ENCODE data around the gene ZNF777. TPM values are rescaled to one million over a fixed set of nuclear protein-coding genes. Genes with fewer than 3 reads are reported as not detected.

Gene ZNF777
- total and polyA plus RNA-seq, 2 donors = 3.8 to 6.7 TPM

- H3K36me3 ChIP-seq (ENCODE audit: control insufficient read depth in 2 of 2, insufficient read depth in 2 of 2, low read length in 1 of 2) = peaks cover 18% of the 10 kb centered on the region in 2 donors
- no peak overlapping the region for H3K4me3 ChIP-seq (ENCODE audit: low read length in 2 of 2)
- H3K27me3 ChIP-seq (ENCODE audit: control insufficient read depth in 2 of 2, insufficient read depth in 1 of 2, low read length in 1 of 2) = peaks cover 0 to 8% of the 10 kb centered on the region in 2 donors
- H3K27ac ChIP-seq (ENCODE audit: low read depth in 1 of 2, low read length in 1 of 2) = no peak overlapping the region
- WGBS = 94% methylated on average over 5 of the region's 5 CpGs
- no peaks in the 10 kb centered on the region for H3K4me1 ChIP-seq (ENCODE audit: control insufficient read depth in 2 of 2, insufficient read depth in 2 of 2, low read length in 2 of 2)
- no peaks in the 10 kb centered on the region for H3K9me3 ChIP-seq (ENCODE audit: control insufficient read depth in 2 of 2, insufficient read depth in 1 of 2, low read length in 1 of 2)
- no peak for DNase-seq (ENCODE audit: low read depth in 6 of 9, low spot score in 9 of 9)
These were observed 7.3 kb upstream of the ZNF777 start for GRCh38 chr7:149468208-149468607.

DNA sequence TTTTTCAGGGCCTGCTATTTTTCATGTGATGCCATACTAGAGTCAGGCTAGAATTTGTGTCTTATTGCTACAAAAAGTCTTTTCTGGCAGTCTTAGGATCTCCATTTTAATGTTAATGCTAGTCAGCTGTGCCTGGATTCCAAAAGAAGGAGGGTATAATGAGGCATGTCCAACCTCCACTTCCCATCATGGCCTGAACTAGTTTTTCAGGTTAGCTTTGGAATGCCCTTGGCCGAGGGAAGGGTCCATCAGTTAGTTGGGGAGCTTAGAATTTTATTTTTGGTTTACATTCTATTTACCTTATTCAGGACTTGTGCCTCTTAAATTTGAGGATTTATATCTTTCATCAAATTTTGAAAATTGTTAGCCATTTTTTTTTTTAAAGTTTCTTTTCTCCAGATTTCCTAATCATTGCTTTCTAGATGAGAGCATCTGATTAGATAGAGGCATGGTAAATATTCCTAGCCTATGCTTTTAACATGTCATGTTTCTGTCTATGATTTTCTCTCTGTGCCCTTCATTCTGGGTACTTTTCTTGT, 6.5 kb upstream of the ZNF777 start:
- WGBS = 94% methylated on average over 1 of the region's 1 CpG
- DNase-seq (ENCODE audit: low read depth in 6 of 9, low spot score in 9 of 9) = no peak
- Histone ChIP-seq H3K4me1 (ENCODE audit: control insufficient read depth in 2 of 2, insufficient read depth in 2 of 2, low read length in 2 of 2) (no peaks in the 10 kb centered on the region), H3K36me3 (ENCODE audit: control insufficient read depth in 2 of 2, insufficient read depth in 2 of 2, low read length in 1 of 2) (peaks cover 10 to 11% of the 10 kb centered on the region in 2 donors), H3K27ac (ENCODE audit: low read depth in 1 of 2, low read length in 1 of 2) (no peak overlapping the region), H3K27me3 (ENCODE audit: control insufficient read depth in 2 of 2, insufficient read depth in 1 of 2, low read length in 1 of 2) (peaks cover 0 to 14% of the 10 kb centered on the region in 2 donors), H3K4me3 (ENCODE audit: low read length in 2 of 2) (no peak overlapping the region), H3K9me3 (ENCODE audit: control insufficient read depth in 2 of 2, insufficient read depth in 1 of 2, low read length in 1 of 2) (no peaks in the 10 kb centered on the region)

DNA sequence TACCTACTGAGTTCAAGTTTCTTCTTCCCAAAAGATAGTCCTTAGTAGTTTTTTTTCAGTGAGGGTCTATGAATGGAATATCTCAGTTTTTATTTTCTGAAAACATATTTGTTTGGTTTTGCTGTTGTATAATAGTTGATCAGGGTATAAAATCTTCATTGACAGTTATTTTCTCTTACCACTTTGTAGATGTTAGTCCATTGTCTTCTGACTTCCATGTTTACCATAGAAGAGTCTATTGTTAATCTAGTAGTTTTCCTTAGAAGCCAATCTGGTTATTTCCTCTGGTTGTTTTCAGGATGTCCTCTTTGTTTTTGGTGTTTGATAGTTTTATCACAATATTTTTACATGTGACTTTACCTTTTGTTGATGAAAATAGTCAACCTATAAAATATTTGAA, 5.5 kb upstream of the ZNF777 start:
- Histone ChIP-seq H3K4me3 (ENCODE audit: low read length in 2 of 2) (no peak overlapping the region), H3K27ac (ENCODE audit: low read depth in 1 of 2, low read length in 1 of 2) (no peak overlapping the region), H3K27me3 (ENCODE audit: control insufficient read depth in 2 of 2, insufficient read depth in 1 of 2, low read length in 1 of 2) (peaks cover 0 to 24% of the 10 kb centered on the region in 2 donors), H3K9me3 (ENCODE audit: control insufficient read depth in 2 of 2, insufficient read depth in 1 of 2, low read length in 1 of 2) (no peaks in the 10 kb centered on the region), H3K36me3 (ENCODE audit: control insufficient read depth in 2 of 2, insufficient read depth in 2 of 2, low read length in 1 of 2) (peaks cover 6% of the 10 kb centered on the region in 2 donors), H3K4me1 (ENCODE audit: control insufficient read depth in 2 of 2, insufficient read depth in 2 of 2, low read length in 2 of 2) (no peaks in the 10 kb centered on the region)
- no peak for DNase-seq (ENCODE audit: low read depth in 6 of 9, low spot score in 9 of 9)

DNA sequence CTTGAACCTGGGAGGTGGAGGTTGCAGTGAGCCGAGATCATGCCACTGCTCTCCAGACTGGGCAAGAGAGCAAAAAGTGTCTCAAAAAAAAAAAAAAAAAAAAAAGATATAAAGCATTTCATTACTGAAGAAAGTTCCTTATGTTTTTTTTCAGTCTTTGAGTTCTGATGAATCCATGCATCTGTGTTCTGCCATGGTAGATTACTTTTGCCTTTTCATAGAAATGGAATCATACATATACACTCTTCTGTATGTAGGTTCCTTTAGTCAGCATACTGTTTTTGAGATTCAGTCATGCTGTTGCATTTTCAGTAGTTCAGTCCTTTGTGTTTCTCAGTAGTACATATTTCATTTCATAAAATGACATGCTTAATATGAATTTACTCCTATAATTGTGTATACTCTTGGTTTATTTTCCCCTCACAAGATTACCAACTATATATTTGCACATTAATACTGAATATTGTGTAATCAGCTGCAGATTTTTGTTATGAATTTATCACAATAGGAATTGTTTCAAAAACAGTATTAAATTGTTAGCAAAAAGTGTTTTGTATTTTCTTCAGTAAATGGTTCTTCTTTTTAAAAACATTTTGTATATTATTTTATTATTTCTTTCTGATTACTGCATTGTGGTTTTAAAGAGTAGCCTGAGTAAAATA, 2.8 kb upstream of the ZNF777 start:
- Histone ChIP-seq H3K4me1 (ENCODE audit: control insufficient read depth in 2 of 2, insufficient read depth in 2 of 2, low read length in 2 of 2) (peaks cover 9% of the 10 kb centered on the region in 2 donors), H3K27ac (ENCODE audit: low read depth in 1 of 2, low read length in 1 of 2) (no peak overlapping the region), H3K27me3 (ENCODE audit: control insufficient read depth in 2 of 2, insufficient read depth in 1 of 2, low read length in 1 of 2) (peaks cover 0 to 43% of the 10 kb centered on the region in 2 donors), H3K36me3 (ENCODE audit: control insufficient read depth in 2 of 2, insufficient read depth in 2 of 2, low read length in 1 of 2) (no peaks in the 10 kb centered on the region), H3K4me3 (ENCODE audit: low read length in 2 of 2) (no peak overlapping the region), H3K9me3 (ENCODE audit: control insufficient read depth in 2 of 2, insufficient read depth in 1 of 2, low read length in 1 of 2) (peaks cover 0 to 4% of the 10 kb centered on the region in 2 donors)
- 100% methylated on average over 1 of the region's 1 CpG for WGBS
- no peak for DNase-seq (ENCODE audit: low read depth in 6 of 9, low spot score in 9 of 9)

DNA sequence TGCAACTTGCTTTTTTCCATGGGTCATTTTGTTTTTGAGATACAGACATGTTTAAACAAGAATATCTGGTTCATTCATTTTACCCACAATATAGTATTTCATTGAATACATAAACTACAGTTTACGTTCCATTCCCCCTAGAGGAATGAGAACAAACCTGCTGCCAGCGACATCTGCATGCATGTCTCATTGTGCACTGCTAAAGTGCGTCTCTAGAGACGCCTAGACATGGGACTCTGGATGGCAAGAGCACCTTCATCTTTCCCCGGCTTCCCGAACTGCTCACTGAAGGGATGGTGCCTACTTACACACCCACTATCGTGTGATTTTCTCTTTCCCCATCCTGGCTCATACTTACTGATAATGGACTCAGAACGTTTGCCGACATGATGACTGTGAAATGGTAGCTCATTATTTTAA, 1.2 kb upstream of the ZNF777 start:
- Histone ChIP-seq H3K27me3 (ENCODE audit: control insufficient read depth in 2 of 2, insufficient read depth in 1 of 2, low read length in 1 of 2) (peaks cover 0 to 46% of the 10 kb centered on the region in 2 donors), H3K4me3 (ENCODE audit: low read length in 2 of 2) (no peak overlapping the region), H3K4me1 (ENCODE audit: control insufficient read depth in 2 of 2, insufficient read depth in 2 of 2, low read length in 2 of 2) (peaks cover 9 to 11% of the 10 kb centered on the region in 2 donors), H3K36me3 (ENCODE audit: control insufficient read depth in 2 of 2, insufficient read depth in 2 of 2, low read length in 1 of 2) (no peaks in the 10 kb centered on the region), H3K27ac (ENCODE audit: low read depth in 1 of 2, low read length in 1 of 2) (no peak overlapping the region), H3K9me3 (ENCODE audit: control insufficient read depth in 2 of 2, insufficient read depth in 1 of 2, low read length in 1 of 2) (peaks cover 0 to 4% of the 10 kb centered on the region in 2 donors)
- no peak for DNase-seq (ENCODE audit: low read depth in 6 of 9, low spot score in 9 of 9)
- WGBS = 94% methylated on average over 9 of the region's 9 CpGs

GRCh38 chr7:149459540-149460452, 1.1 kb downstream of the ZNF777 start:
- Histone ChIP-seq H3K4me3 (ENCODE audit: low read length in 2 of 2) (peak overlapping the region in 1 of 2 donors; percentile 93), H3K36me3 (ENCODE audit: control insufficient read depth in 2 of 2, insufficient read depth in 2 of 2, low read length in 1 of 2) (peaks cover 16% of the 10 kb centered on the region in 2 donors), H3K9me3 (ENCODE audit: control insufficient read depth in 2 of 2, insufficient read depth in 1 of 2, low read length in 1 of 2) (peaks cover 0 to 4% of the 10 kb centered on the region in 2 donors), H3K27ac (ENCODE audit: low read depth in 1 of 2, low read length in 1 of 2) (peak overlapping the region in 1 of 2 donors; percentile 72), H3K27me3 (ENCODE audit: control insufficient read depth in 2 of 2, insufficient read depth in 1 of 2, low read length in 1 of 2) (peaks cover 0 to 42% of the 10 kb centered on the region in 2 donors), H3K4me1 (ENCODE audit: control insufficient read depth in 2 of 2, insufficient read depth in 2 of 2, low read length in 2 of 2) (peaks cover 9 to 11% of the 10 kb centered on the region in 2 donors)
- peak in 2 of 9 donors; percentile 3 to 11 for DNase-seq (ENCODE audit: low read depth in 6 of 9, low spot score in 9 of 9)
- WGBS = 3% methylated on average over 145 of the region's 145 CpGs

- peaks cover 0 to 39% of the 10 kb centered on the region in 2 donors for H3K27me3 ChIP-seq (ENCODE audit: control insufficient read depth in 2 of 2, insufficient read depth in 1 of 2, low read length in 1 of 2)
- peaks cover 23% of the 10 kb centered on the region in 2 donors for H3K36me3 ChIP-seq (ENCODE audit: control insufficient read depth in 2 of 2, insufficient read depth in 2 of 2, low read length in 1 of 2)
- H3K9me3 ChIP-seq (ENCODE audit: control insufficient read depth in 2 of 2, insufficient read depth in 1 of 2, low read length in 1 of 2) = peaks cover 0 to 4% of the 10 kb centered on the region in 2 donors
- peaks cover 9 to 11% of the 10 kb centered on the region in 2 donors for H3K4me1 ChIP-seq (ENCODE audit: control insufficient read depth in 2 of 2, insufficient read depth in 2 of 2, low read length in 2 of 2)
- no peak for DNase-seq (ENCODE audit: low read depth in 6 of 9, low spot score in 9 of 9)
- 67% methylated on average over 17 of the region's 17 CpGs for WGBS
- H3K27ac ChIP-seq (ENCODE audit: low read depth in 1 of 2, low read length in 1 of 2) = no peak overlapping the region
- H3K4me3 ChIP-seq (ENCODE audit: low read length in 2 of 2) = peak overlapping the region in 1 of 2 donors; percentile 93
These were observed 1.7 kb downstream of the ZNF777 start for GRCh38 chr7:149459201-149459539.

- DNase-seq (ENCODE audit: low read depth in 6 of 9, low spot score in 9 of 9) = no peak
- Histone ChIP-seq H3K4me3 (ENCODE audit: low read length in 2 of 2) (no peak overlapping the region), H3K36me3 (ENCODE audit: control insufficient read depth in 2 of 2, insufficient read depth in 2 of 2, low read length in 1 of 2) (peaks cover 29 to 31% of the 10 kb centered on the region in 2 donors), H3K9me3 (ENCODE audit: control insufficient read depth in 2 of 2, insufficient read depth in 1 of 2, low read length in 1 of 2) (peaks cover 0 to 4% of the 10 kb centered on the region in 2 donors), H3K27me3 (ENCODE audit: control insufficient read depth in 2 of 2, insufficient read depth in 1 of 2, low read length in 1 of 2) (peaks cover 0 to 38% of the 10 kb centered on the region in 2 donors), H3K27ac (ENCODE audit: low read depth in 1 of 2, low read length in 1 of 2) (no peak overlapping the region), H3K4me1 (ENCODE audit: control insufficient read depth in 2 of 2, insufficient read depth in 2 of 2, low read length in 2 of 2) (peaks cover 9 to 11% of the 10 kb centered on the region in 2 donors)
- over 99% methylated on average over 3 of the region's 3 CpGs for WGBS
These were observed 2.6 kb downstream of the ZNF777 start for GRCh38 chr7:149458235-149458634.

DNA sequence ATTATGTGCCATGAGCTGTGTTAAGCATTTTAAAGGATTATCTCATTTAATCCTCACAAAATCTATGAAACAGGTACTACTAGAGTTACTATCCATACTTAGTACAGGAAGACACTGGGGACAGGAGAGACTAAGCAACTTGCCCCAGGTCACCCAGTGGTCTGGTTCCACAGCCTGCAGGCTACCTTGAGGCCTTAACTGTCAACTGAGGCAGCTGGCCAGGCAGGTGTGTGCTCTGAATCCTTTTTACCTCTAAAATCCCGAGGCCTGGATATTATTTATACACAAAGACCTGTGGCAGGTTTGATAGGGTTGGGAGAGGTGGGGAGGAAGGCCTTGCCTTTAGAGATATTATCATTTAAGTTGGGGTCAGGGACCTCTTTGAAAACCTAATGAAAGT, 3.1 kb downstream of the ZNF777 start:
- H3K9me3 ChIP-seq (ENCODE audit: control insufficient read depth in 2 of 2, insufficient read depth in 1 of 2, low read length in 1 of 2) = peaks cover 0 to 4% of the 10 kb centered on the region in 2 donors
- H3K4me1 ChIP-seq (ENCODE audit: control insufficient read depth in 2 of 2, insufficient read depth in 2 of 2, low read length in 2 of 2) = peaks cover 9 to 11% of the 10 kb centered on the region in 2 donors
- H3K27me3 ChIP-seq (ENCODE audit: control insufficient read depth in 2 of 2, insufficient read depth in 1 of 2, low read length in 1 of 2) = peaks cover 0 to 34% of the 10 kb centered on the region in 2 donors
- no peak overlapping the region for H3K27ac ChIP-seq (ENCODE audit: low read depth in 1 of 2, low read length in 1 of 2)
- no peak overlapping the region for H3K4me3 ChIP-seq (ENCODE audit: low read length in 2 of 2)
- 98% methylated on average over 1 of the region's 1 CpG for WGBS
- H3K36me3 ChIP-seq (ENCODE audit: control insufficient read depth in 2 of 2, insufficient read depth in 2 of 2, low read length in 1 of 2) = peaks cover 31 to 34% of the 10 kb centered on the region in 2 donors
- no peak for DNase-seq (ENCODE audit: low read depth in 6 of 9, low spot score in 9 of 9)

Data from thymus (tissue), 11 donors.